ENCODE measurements around the gene PODNL1.
A peak's percentile ranks its signal among the peaks of the same experiment; 100 is the strongest.
"Not testable (repeated sequence)": the region's sequence is repeated elsewhere in the genome, so short reads cannot be mapped to it uniquely, and the experiment has no call there.

The PODNL1 gene

GRCh38 chr19:13938301-13939064 is at the start of gene PODNL1:
PODNL1 (minus strand) TSS chr19:13938417; CDS start chr19:13938181, 236 bp downstream.
- DNase-seq: no peak

- no peak for DNase-seq
These were observed 49.1 kb upstream of the PODNL1 start for GRCh38 chr19:13987101-13987890.

- DNase-seq: no peak
These were observed 48.2 kb upstream of the PODNL1 start for GRCh38 chr19:13986348-13986904.

GRCh38 chr19:13985771-13986347 is 47.6 kb upstream of the PODNL1 start:
- DNase-seq: peak; percentile 28

- DNase-seq: no peak
These were observed 46.9 kb upstream of the PODNL1 start for GRCh38 chr19:13984875-13985741.

GRCh38 chr19:13984186-13984585 is 46.0 kb upstream of the PODNL1 start:
- peak; percentile 54 for DNase-seq

GRCh38 chr19:13983213-13983889 is 45.1 kb upstream of the PODNL1 start:
- peak; percentile 66 for DNase-seq

- no peak for DNase-seq
These were observed 44.6 kb upstream of the PODNL1 start for GRCh38 chr19:13982773-13983172.

GRCh38 chr19:13981988-13982501 is 43.8 kb upstream of the PODNL1 start:
- DNase-seq: no peak

- no peak for DNase-seq
These were observed 43.2 kb upstream of the PODNL1 start for GRCh38 chr19:13981467-13981866.

- DNase-seq: no peak
These were observed 42.8 kb upstream of the PODNL1 start for GRCh38 chr19:13981021-13981420.

GRCh38 chr19:13980340-13980739 is 42.1 kb upstream of the PODNL1 start:
- no peak for DNase-seq

GRCh38 chr19:13979686-13980085 is 41.5 kb upstream of the PODNL1 start:
- DNase-seq: no peak

- DNase-seq: no peak
These were observed 41.0 kb upstream of the PODNL1 start for GRCh38 chr19:13979244-13979615.

GRCh38 chr19:13978351-13979243 is 40.4 kb upstream of the PODNL1 start:
- DNase-seq: peak; percentile 71

GRCh38 chr19:13977803-13978202 is 39.6 kb upstream of the PODNL1 start:
- no peak for DNase-seq

- no peak for DNase-seq
These were observed 38.2 kb upstream of the PODNL1 start for GRCh38 chr19:13976446-13976845.

GRCh38 chr19:13975870-13976269 is 37.7 kb upstream of the PODNL1 start:
- no peak for DNase-seq

GRCh38 chr19:13974073-13974472 is 35.9 kb upstream of the PODNL1 start:
- peak; percentile 99 for DNase-seq

GRCh38 chr19:13973479-13973878 is 35.3 kb upstream of the PODNL1 start:
- not testable (repeated sequence) for DNase-seq

All from NCI-H82 (cell line).